NCI-H345 treated with DMSO at 0.1 percent for 48 hours (cell line): ENCODE results near the gene AMZ2.
A peak's percentile ranks its signal among the peaks of the same experiment; 100 is the strongest.
"Not testable (repeated sequence)": the region's sequence is repeated elsewhere in the genome, so short reads cannot be mapped to it uniquely, and the experiment has no call there.

Source experiments
- DNase-seq: peaks from one replicate; lab custom pipeline; 2025; ENCODE audit not compliant: unreplicated experiment; lab: John Stamatoyannopoulos, UW

Gene AMZ2

GRCh38 chr17:68220186-68220585, 27.7 kb upstream of the AMZ2 start:
- DNase-seq, result not testable (repeated sequence)

DNA sequence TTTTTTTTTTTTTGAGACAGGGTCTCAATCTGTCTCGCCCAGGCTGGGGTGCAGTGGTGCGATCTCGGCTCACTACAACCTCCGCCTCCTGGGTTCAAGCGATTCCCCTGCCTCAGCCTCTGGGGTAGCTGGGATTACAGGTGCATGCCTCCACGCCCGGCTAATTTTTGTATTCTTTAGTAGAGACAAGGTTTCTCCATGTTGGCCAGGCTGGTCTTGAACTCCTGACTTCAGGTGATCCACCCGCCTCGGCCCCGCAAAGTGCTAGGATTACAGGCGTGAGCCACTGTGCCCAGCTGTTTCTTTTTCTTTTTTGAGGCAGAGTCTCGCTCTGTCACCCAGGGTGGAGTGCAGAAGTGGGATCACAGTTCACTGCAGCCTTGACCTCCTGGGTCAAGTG, 27.1 kb upstream of the AMZ2 start:
- DNase-seq, result not testable (repeated sequence)

GRCh38 chr17:68221786-68222185, 26.1 kb upstream of the AMZ2 start:
- no peak for DNase-seq

DNA sequence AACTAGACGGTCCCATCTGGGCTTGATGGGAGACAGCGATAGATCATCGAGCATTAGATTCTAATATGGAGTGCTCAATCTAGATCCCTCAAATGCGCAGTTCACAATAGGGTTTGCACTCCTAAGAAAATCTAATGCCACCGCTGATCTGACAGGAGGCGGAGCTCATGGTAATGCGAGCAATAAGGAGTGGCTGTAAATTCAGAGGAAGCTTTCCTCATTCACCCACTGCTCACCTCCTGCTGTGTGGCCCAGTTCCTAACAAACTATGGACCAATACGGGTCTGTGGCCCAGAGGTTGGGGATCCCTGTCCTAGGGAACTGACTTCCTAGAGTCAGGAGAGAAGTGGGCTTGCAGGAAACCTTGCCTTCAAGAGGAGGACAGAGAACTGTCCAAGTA, 25.2 kb upstream of the AMZ2 start:
- DNase-seq, result no peak

- DNase-seq, result not testable (repeated sequence)
These were observed 22.8 kb upstream of the AMZ2 start for GRCh38 chr17:68225055-68225454.

DNA sequence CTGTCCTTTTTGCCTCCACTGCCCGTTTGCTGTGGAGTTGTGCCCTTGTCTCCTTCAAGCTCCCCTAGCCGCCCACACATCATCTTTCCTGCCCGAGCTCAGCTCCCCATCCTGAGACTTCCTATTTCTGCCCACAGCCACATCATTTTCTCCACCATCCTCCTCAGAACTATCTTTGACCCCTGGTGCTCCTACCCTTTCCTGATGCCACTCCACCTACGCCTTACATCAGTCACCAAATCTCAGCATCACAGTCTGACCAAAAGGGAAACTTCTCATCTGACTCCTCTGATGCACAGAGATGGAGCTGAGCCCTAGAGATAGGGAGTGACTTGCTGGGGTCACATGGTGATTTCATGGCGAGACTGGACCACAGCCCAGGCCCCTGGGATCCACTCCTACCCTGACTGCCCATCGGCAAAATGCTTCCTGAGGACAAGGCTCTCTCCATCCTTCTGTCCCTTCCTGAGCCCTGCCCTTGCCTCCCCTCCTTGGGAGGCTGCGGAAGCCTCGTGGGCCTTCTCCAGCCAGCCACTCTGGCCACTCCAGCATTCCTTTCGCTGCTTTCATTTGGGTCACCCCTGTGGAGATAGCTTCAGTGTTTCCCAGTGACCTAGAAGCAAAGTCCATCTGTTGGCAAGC, 19.7 kb upstream of the AMZ2 start:
- DNase-seq, result not testable (repeated sequence)

- DNase-seq, result no peak
These were observed 18.8 kb upstream of the AMZ2 start for GRCh38 chr17:68228817-68229570.

DNA sequence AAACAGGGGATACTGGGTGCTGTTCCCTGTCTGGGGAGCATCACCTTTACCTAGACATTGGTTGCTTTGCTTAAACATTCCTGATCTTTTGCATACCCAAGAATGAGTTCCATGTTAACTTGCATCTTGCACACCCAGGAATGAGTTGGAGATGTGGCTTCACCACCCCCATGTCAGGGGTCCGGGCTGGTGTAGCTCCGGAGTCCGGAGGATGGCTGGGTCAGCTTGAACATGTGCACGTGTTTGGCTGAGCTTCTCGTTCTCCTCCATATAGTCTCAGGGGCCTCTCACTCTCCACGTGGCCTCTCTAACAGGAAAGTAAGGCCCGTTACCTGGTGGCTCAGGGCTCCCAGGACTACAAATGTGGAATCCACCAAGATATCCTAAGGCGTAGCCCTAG, 18.2 kb upstream of the AMZ2 start:
- DNase-seq, result no peak

- not testable (repeated sequence) for DNase-seq
These were observed 16.7 kb upstream of the AMZ2 start for GRCh38 chr17:68231131-68231530.

- no peak for DNase-seq
These were observed 16.3 kb upstream of the AMZ2 start for GRCh38 chr17:68231541-68231940.

DNA sequence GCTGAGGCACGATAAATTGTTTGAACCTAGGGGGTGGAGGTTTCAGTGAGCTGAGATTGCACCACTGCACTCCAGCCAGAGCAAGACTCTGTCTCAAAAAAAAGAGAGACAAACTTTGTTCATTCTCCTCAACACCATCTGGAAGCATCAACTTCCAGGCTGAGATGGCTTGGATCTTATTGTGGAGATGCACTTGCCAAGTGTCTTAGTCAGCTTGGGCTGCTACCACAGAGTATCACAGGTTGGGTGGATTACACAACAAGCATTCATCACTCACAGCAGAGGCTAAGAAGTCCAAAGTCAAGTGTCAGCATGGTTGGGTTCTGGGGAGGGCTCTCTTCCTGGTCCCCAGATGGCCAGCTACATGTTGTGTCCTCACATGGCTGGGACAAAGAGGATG, 15.1 kb upstream of the AMZ2 start:
- not testable (repeated sequence) for DNase-seq

DNA sequence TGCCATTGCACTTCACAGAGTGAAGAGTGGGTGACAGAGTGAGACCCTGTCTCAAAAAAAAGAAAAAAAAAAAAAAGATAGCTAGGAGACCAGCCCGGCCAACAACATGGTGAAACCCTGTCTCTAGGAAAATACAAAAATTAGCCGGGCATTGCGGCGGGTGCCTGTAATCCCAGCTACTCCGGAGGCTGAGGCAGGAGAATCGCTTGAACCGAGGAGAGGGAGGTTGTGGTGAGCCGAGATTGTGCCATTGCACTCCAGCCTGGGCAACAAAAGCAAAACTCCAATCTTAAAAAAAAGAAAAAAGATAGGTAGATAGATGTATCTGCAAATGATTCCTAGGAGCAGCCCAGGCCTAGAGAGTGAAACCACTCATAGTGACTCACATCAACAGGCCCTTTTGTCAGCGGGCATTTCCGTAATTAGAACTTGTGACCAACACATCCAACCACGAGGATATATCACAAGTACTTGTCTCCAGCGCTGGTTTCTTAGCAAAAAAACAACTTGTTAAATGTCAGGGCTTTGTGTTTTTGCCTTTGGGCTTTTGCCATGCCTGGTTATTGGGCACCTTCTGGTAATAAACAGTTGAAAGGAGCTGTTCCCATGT, 13.0 kb upstream of the AMZ2 start:
- not testable (repeated sequence) for DNase-seq

DNA sequence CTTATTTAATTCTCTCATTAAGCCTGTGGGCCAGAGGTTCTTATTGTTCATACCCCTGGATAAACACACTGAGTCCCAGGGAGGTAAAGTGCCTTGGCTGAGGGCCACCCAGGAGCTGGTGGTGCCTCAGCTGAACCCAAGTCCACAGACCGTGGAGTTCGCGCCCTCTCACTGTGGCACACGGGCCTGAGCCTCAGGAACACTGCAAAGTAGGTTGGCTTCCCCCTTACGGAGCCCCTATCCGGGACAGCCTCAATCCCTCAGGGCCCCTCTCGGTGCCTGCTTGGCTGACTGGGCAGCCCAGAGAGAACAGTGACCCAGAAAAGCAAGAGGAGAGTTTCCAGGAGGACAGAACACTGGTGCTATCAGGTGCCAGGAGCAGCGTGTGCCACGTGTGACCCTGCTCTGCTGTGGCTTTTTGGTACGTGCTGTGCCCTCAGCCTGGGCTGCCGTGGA, 12.5 kb upstream of the AMZ2 start:
- not testable (repeated sequence) for DNase-seq

DNA sequence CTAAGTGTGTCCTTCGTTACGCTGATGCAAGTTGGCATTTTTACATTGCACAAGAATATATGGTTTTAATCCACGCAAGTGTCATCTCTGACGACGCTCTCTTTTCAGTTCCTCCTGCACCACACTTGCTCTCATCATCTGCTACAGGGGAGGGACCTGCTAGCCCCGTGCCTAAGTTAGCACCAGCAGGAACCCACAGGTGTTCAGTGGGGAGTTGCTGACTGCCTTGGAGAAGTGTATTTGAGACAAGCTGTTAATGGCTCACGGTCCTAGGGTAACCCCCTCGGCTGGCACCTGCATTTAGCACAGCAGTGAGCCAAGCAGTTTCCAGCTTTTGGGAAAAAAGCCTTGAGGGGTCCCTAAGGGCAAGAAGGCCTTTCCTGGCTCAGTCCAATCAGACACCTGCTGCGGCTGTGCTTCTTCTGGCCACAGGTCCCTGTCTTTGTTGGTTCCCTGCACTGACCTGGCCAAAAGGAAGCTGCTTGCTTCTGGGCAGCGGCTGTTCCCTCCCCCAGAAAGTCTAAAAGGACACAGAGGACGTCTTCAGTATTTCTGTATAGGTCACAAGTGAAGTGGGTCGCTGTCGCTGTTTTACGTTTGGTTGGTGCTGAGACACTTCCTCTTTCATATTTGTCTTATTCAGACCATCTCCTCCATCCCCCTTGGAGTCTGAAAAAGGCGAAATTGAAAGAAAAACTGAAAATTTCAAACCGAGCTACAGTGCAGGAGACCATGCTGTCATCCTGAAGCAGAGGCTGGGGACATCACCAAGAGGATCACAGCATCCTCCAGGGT, 10.3 kb upstream of the AMZ2 start:
- DNase-seq, result not testable (repeated sequence)

GRCh38 chr17:68238164-68238870, 9.5 kb upstream of the AMZ2 start:
- DNase-seq, result no peak

- DNase-seq, result no peak
These were observed 9.0 kb upstream of the AMZ2 start for GRCh38 chr17:68238871-68239253.

- no peak for DNase-seq
These were observed 8.0 kb upstream of the AMZ2 start for GRCh38 chr17:68239632-68240366.

DNA sequence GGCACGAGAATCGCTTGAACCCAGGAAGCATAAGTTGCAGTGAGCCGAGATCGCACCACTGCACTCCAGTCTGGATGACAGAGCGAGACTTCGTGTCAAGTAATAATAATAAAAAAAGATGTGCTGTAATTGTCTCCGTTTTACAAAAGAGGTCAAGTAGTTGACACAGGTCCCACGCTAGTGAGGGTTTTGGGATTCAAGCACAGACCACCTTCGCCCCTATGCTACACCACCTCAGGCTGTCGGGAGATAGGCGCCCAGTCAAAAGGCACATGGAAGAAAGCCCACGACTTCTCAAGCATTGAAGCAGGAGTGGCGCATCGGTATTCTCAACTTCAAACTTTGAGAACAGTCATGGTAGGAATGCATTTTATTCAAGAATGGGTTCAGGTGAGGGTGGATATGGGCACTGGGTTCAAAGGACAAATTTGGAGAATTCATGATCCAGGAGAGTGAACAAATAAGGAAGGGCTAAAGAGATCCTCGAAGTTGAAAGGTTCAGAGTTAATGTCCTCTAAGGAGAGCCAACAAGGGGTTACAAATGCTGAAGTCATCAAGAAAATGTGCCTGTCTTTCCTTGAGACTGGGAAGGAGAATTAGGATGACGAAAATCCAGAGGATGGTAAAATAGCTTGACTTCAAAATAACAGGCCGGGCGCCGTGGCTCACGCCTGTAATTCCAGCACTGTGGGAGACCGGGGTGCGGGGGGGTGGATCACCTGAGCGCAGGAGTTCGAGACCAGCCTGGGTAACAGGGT, 1.4 kb upstream of the AMZ2 start:
- no peak for DNase-seq

- peak; percentile 68 for DNase-seq
These were observed 469 bp downstream of the AMZ2 start for GRCh38 chr17:68248199-68248825.
